ENCODE data around the gene SCNN1G.

Gene SCNN1G

DNA sequence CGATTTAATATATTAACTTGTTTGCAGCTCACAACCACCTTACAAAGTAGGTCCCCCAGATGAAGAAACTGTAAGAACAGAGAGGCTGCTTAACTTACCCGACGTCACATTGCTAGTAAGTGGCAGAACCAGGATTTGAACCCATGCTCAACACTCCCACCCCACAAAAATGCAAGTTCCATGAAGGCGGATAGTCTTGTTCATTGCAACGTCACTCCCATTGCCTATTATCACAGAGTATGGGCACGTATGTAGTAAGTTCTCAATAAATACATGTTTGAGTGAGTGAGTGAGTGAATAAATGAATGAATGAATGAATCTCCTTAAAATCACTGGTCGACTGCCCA is 34.4 kb upstream of the SCNN1G start:
- Mint-ChIP-seq H3K4me3 (peak overlapping the region; percentile 88 to 94), H3K27ac (peak overlapping the region; percentile 65 to 88), H3K4me1 (peaks cover 37% of the 10 kb centered on the region), H3K9me3 (no peaks in the 10 kb centered on the region), H3K27me3 (no peaks in the 10 kb centered on the region)
- ATAC-seq (no peak), DNase-seq (no peak)

DNA sequence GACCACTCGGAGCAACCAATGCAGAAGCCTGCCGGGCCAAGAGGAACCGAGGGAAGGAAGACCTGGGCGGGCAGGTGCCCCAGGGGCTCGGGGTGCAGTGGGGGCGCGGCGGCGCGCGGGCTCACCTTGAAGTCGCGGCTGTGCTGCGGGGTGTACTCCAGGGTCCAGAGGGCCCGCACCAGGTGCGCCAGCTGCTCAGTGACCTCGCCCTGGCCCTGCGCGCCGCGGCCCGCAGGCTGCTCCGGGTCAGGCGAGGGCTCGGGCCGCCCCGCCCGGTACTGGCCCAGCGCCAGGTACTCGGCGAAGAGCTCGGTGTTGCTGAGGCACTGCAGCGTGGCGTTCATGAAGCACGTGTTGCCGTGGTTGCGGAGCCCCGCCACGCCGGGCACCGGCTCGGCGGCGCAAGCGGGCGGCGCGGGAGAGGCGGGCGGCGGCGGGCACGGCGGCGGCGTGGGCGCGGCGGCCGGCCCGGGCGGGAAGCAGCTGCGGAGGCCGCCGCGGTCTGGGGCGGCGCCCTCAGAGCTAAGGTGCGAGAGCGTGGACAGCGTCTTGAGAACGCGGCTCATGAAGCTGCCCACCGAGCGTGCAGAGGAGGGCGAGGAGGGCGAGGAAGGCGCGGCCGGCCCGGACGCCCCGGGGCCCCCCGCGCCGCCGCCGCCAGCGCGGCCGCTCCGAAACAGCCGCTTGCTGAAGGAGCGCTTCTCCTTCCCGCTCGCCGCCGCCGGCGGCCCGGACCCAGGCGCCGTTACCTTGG is 33.9 kb upstream of the SCNN1G start:
- Mint-ChIP-seq H3K9me3 (no peaks in the 10 kb centered on the region), H3K4me3 (peak overlapping the region; percentile 88 to 94), H3K27ac (peak overlapping the region; percentile 65 to 88), H3K4me1 (peaks cover 37% of the 10 kb centered on the region), H3K27me3 (no peaks in the 10 kb centered on the region)
- ATAC-seq (peak; percentile 57), DNase-seq (peak; percentile 56 to 61)

DNA sequence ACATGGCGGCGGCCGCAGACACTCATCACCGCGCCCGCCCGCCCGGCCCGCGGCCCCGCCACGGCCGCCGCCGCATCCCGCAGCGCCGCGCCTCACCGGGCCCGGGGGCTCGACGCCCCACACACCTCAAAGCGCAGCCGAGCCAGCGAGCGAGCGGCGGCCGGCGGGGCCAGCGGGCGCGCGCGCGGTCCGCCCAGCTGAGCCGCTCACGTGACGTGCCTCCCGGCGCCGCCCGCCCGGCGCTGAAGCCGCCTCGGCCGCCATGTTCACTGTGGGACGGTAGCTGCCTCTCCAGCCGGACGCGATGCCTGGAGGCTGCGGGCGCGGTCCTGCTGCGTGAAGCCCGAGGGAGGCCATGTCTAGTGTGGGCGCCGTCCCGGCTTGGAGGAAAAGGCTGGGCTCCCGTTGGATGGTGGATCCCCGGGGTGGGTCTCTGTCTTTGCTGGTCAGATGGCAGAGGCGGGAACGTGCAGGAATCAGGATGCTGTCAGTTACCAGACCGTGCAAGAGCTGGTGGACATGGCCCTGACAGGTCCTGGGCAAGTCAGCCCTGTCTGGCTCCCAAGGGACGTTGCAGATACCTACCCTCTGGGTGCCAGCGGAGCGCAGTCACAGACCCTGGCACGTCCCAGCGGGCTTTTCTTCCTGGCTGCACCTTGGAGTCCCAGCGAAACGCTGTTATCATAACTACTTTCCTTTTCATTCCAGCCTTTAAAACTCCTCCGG is 33.1 kb upstream of the SCNN1G start, which contains the start of gene USP31:
Gene USP31, minus strand, starts transcription at position 186 of the 726 bp plus-strand sequence. Its CDS starts 182 bp downstream, at position 4.
- Mint-ChIP-seq H3K9me3 (no peaks in the 10 kb centered on the region), H3K4me3 (peak within 1 kb of the TSS; percentile 93 to 94), H3K27ac (peak within 1 kb of the TSS; percentile 87 to 88), H3K4me1 (peaks cover 37% of the 10 kb centered on the region), H3K27me3 (no peaks in the 10 kb centered on the region)
- DNase-seq (peak; percentile 88 to 92), ATAC-seq (peak; percentile 98)

DNA sequence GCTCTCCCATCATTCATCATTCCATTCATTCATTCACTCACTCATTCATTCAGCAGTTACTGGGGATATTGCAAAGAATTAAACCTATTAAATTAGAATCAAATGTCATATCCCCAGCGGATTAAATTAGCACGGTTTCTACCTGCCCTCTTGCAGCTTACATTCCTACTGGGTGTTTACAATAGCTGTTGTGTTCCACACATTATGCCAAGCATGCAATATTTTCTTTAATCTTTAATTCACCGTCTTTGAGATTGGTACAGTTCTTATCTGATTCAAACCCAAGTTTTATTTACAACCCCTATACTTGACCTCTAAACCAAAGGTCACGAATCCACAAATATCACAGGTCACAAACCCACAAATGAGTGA is 32.6 kb upstream of the SCNN1G start:
- Mint-ChIP-seq H3K27ac (peak overlapping the region in 1 of 2 donors; percentile 44), H3K27me3 (no peaks in the 10 kb centered on the region)
- ATAC-seq: no peak

DNA sequence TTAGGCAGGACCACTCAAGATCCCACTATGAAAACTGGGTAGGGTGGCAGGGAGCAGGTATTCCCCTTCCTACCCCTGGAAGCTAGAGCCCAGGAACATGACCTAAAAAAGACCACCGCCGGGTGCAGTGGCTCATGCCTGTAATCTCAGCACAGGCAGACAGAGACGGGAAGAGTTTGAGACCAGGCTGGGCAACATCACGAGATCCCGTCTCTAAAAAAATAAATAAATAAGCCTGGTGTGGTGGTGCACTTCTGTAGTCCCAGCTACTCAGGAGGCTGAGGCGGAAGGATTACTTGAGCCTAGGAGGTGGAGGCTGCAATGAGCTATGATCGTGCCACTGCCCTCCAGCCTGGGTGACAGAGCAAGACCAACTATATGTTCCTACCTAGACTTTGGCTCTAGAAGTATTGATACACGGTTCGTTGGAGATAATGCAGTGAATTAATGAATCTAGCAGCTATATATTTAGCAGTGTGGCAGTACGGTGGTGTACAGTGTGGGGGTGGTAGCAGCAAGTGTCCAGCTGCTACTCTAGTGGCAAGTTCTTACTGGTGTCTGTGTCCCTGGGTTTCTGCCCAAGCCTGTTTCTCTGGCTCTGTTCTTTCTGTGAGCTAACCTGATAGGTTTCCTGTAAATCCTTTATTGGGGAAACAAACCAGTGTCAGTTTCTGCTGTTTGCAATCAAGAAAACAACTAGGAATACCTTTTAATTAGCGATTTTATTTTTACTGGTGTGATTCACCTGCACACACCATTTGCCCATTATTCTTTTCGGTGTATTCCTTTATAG is 30.0 kb upstream of the SCNN1G start:
- Mint-ChIP-seq H3K27me3 (peaks cover 6% of the 10 kb centered on the region), H3K9me3 (no peaks in the 10 kb centered on the region), H3K4me3 (no peak overlapping the region), H3K27ac (no peak overlapping the region), H3K4me1 (peaks cover 30% of the 10 kb centered on the region)
- ATAC-seq (no peak), DNase-seq (no peak)

More for the DNA sequence above, 32.6 kb upstream of the SCNN1G start:
- no peak for DNase-seq
- H3K4me3 Mint-ChIP-seq: peak overlapping the region; percentile 84 to 93
- H3K4me1 Mint-ChIP-seq: peaks cover 34% of the 10 kb centered on the region
- H3K9me3 Mint-ChIP-seq: no peaks in the 10 kb centered on the region

DNA sequence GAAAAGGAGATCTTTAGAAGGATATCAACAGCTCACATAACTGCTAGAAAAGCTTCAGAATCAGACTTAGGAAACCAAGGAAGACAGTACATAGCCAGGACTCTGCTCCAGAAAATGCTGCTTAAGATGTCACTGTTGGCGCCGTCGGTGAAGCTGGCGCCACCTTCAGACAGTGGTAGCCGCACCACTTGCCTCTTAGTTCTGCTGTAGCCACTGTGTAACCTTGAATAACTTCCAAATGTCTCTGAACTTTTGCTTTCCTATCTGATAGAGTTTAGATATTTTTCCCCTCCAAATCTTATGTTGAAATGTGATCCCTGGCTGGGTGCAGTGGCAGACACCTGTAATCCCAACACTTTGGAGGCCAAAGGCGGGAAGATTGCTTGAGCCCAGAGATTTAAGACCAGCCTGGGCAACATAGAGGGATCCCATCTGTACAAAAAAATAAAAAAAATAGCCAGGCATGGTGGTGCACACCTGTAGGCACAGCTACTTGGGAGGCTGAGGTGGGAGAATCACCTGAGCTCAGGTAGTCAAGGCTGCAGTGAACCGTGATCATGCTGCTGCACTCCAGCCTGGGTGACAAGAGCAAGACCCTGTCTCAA is 27.0 kb upstream of the SCNN1G start:
- Mint-ChIP-seq H3K4me3 (no peak overlapping the region), H3K27ac (peak overlapping the region in 1 of 2 donors; percentile 49), H3K27me3 (peaks cover 16% of the 10 kb centered on the region), H3K4me1 (peaks cover 13% of the 10 kb centered on the region), H3K9me3 (no peaks in the 10 kb centered on the region)
- no peak for DNase-seq
- ATAC-seq: peak; percentile 58

DNA sequence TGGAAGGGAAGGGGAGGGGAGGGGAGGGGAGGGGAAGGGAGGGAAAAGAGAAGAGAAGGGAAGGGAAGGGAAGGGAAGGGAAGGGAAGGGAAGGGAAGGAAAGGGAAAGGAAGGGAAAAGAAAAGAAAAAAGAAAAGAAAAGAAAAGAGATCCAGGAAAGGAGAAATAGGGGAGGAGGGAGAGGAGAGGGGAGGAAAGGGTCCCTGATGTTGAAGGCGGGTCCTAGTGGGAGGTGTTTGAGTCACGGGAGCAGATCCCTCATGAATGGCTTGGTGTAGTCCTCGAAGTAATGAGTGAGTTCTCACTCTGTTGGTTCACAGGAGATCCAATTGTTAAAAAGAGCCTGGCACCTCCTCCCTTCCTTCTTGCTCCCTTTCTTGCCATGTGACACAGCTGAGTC is 26.4 kb upstream of the SCNN1G start:
- DNase-seq (no peak), ATAC-seq (no peak)
- H3K27ac Mint-ChIP-seq: peak overlapping the region in 1 of 2 donors; percentile 35
- H3K27me3 Mint-ChIP-seq: peaks cover 20% of the 10 kb centered on the region
- no peaks in the 10 kb centered on the region for H3K9me3 Mint-ChIP-seq
- no peak overlapping the region for H3K4me3 Mint-ChIP-seq
- H3K4me1 Mint-ChIP-seq: peaks cover 13% of the 10 kb centered on the region

DNA sequence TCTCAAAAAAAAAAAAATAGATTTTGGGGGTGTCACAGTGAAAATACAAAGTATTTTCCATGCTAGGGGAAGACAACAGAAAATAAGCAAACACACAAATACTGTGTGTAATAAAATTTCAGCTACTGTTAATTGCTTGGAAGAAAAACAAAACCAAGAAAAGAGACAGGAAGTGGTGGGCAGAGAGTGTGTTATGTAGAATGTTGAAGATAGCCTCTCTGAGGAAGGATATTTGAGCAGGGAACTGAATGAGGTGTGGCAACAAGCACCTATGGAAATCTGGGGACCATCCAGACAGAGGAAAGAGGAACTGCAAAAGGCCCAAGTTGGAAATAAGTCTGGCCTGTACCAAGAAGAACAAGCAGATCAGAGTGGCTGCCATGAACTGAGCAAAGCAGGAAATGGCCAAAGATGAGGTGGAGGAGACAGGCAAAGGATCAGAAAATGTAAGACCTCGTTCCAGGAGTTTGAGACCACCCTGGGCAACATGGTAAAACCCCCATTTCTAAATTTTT is 25.5 kb upstream of the SCNN1G start:
- Mint-ChIP-seq H3K27ac (peak overlapping the region; percentile 65 to 77), H3K4me1 (peaks cover 13% of the 10 kb centered on the region), H3K4me3 (no peak overlapping the region), H3K27me3 (peaks cover 21% of the 10 kb centered on the region), H3K9me3 (no peaks in the 10 kb centered on the region)
- ATAC-seq (no peak), DNase-seq (no peak)

DNA sequence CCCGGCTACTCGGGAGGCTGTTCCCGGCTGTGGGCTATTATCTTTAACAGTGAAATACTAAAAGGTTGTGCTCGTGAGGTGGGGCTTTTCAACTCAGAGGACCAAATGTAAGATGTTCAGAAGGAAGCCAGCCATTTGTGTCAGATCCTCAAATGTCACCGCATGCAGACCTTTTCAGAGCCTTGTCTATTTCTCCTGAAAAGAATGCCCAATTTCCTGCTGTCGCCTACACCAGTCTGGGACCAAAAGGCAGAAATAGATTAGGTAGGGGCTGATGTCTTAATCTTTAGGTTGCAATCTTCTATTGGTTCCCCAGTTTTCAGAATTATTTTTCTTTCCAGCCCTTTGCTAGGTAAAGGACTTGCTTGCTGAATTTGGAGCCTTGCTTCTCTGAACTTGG is 24.4 kb upstream of the SCNN1G start:
- H3K27ac Mint-ChIP-seq: no peak overlapping the region
- peaks cover 13% of the 10 kb centered on the region for H3K4me1 Mint-ChIP-seq
- no peak for ATAC-seq
- H3K4me3 Mint-ChIP-seq: no peak overlapping the region
- no peak for DNase-seq
- H3K9me3 Mint-ChIP-seq: no peaks in the 10 kb centered on the region
- peaks cover 31% of the 10 kb centered on the region for H3K27me3 Mint-ChIP-seq

DNA sequence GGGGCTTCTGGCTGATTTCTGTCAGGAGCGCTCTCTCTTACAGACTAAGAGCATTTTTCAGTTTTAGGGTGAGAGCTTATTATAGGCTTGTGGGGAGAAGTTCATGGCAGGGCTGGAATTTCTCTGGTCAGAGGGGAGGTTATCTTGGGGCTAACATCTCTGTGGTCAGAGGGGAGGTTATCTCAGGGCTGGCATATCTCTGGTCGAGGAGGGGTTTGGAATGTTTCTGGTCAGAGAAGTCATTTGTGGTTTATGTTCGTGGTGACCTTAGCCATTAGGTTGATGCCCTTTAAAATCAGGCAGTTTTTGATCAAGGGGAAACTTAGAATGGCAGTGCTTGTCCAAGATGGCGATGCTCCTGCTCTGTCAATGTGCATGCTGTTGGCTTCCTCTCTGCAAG is 22.5 kb upstream of the SCNN1G start:
- ATAC-seq (no peak), DNase-seq (no peak)
- H3K27me3 Mint-ChIP-seq: peaks cover 50% of the 10 kb centered on the region
- H3K4me1 Mint-ChIP-seq: peaks cover 13% of the 10 kb centered on the region
- no peak overlapping the region for H3K27ac Mint-ChIP-seq
- no peak overlapping the region for H3K4me3 Mint-ChIP-seq
- H3K9me3 Mint-ChIP-seq: no peaks in the 10 kb centered on the region

DNA sequence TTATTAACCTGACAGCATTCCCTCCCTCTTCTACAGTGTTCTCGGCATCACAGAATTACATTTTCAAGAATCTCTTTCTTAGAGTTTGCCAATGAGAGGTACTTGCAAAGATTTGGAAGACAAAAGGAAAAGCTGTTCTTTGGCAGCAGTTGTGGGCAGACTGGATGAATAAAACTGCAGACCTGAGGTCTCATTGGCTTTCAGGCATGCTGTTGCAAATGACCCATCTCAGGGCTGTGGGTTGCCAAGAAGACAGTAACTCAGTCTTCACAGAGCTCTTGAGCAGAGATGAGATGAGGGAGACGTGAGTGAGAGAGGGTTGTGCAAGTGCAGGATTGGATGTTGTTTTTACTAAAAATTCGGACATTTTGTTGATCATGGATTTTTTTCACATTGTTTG is 22.0 kb upstream of the SCNN1G start:
- DNase-seq (no peak), ATAC-seq (no peak)
- H3K27me3 Mint-ChIP-seq: peaks cover 55% of the 10 kb centered on the region
- H3K27ac Mint-ChIP-seq: no peak overlapping the region
- no peaks in the 10 kb centered on the region for H3K9me3 Mint-ChIP-seq
- peaks cover 13% of the 10 kb centered on the region for H3K4me1 Mint-ChIP-seq
- H3K4me3 Mint-ChIP-seq: no peak overlapping the region

DNA sequence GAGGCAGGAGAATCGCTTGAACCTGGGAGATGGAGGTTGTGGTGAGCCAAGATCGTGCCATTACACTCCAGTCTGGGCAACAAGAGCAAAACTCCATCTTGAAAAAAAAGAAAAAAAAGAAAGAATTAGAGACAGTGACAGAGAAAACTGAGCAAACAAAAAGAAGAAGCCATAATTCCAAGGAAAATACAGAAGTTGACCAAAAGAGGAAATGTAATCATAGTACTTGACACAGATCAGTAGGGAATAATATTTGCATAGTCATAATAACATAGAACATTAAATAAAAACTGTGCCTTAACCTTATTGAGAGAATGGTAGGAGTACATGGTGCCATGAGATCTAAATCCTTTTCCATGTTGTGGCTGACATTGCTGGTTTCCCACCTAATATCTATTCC is 18.6 kb upstream of the SCNN1G start:
- Mint-ChIP-seq H3K4me1 (no peaks in the 10 kb centered on the region), H3K9me3 (no peaks in the 10 kb centered on the region), H3K27ac (no peak overlapping the region), H3K4me3 (no peak overlapping the region), H3K27me3 (peaks cover 68% of the 10 kb centered on the region)
- no peak for ATAC-seq
- no peak for DNase-seq

DNA sequence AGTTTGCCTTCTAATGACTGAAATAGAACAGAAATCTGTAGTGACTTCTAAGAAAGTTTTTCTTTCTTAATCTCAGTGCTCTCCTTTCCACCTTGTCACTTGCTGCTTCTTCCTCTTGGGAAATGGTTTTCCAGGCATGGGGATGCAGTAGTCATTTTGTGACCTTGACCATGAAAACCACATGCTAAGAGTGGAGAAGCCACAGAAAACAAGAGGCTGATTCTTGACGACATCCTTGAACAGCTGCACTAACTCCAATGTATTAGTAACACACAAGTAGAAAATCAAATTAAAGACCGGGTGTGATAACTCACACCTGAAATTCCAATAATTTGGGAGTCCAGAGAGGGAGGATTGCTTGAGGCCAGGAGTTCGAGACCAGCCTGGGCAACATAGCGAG is 17.8 kb upstream of the SCNN1G start:
- DNase-seq: no peak
- ATAC-seq: no peak
- no peak overlapping the region for H3K4me3 Mint-ChIP-seq
- H3K27me3 Mint-ChIP-seq: peaks cover 70% of the 10 kb centered on the region
- H3K9me3 Mint-ChIP-seq: no peaks in the 10 kb centered on the region
- no peaks in the 10 kb centered on the region for H3K4me1 Mint-ChIP-seq
- no peak overlapping the region for H3K27ac Mint-ChIP-seq

DNA sequence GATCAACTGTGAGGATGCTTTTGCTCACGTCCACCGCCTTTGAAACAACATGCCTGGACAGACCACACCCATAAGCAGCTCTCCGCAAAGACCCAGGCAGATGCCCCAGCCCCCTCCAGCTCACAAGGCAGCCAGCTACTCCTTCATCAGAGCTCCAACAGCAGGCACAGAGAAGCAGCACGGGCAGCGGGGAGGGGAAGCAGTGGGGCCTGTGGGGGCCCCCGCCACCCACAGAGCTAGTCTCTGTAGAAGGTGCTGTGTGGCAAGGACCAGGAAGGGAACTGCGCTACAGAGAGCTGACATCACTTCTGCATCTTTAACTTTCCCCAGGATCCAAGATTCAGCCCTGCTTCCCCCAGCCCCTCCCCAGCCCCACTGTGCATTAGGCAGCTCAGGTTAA is 10.0 kb upstream of the SCNN1G start:
- DNase-seq (no peak), ATAC-seq (no peak)
- peaks cover 60% of the 10 kb centered on the region for H3K27me3 Mint-ChIP-seq
- no peaks in the 10 kb centered on the region for H3K9me3 Mint-ChIP-seq
- no peaks in the 10 kb centered on the region for H3K4me1 Mint-ChIP-seq
- no peak overlapping the region for H3K27ac Mint-ChIP-seq
- no peak overlapping the region for H3K4me3 Mint-ChIP-seq

DNA sequence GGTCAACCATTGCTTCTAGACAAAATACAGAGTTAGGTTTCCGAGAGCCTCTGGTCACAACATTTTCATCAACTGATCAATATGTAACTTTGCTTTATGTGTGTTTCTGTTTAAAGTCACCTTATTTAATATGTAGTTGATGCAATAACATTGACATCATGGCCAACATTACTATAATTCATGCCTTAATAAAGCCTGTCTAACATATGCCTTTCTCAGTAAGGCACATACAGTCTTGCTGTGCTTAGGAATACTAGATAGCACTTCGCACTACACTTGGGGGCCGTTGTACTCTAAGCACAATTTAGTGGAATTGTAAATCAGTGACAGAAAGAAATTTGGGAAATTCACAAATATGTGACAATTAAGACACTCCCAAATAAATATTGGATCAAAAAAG is 9.6 kb upstream of the SCNN1G start:
- ATAC-seq (no peak), DNase-seq (no peak)
- H3K27me3 Mint-ChIP-seq: peaks cover 64% of the 10 kb centered on the region
- no peaks in the 10 kb centered on the region for H3K9me3 Mint-ChIP-seq
- H3K27ac Mint-ChIP-seq: no peak overlapping the region
- H3K4me3 Mint-ChIP-seq: no peak overlapping the region
- H3K4me1 Mint-ChIP-seq: no peaks in the 10 kb centered on the region
